ENCODE data around the gene FHOD3. TPM values are rescaled to one million over a fixed set of nuclear protein-coding genes. Genes with fewer than 3 reads are reported as not detected.

Gene FHOD3
- total and polyA plus RNA-seq, 2 of the 8 experiments (the other 6 are each of a cell fraction or from before 2014, with no cell fraction given), result 9.7 to 10.5 TPM

DNA sequence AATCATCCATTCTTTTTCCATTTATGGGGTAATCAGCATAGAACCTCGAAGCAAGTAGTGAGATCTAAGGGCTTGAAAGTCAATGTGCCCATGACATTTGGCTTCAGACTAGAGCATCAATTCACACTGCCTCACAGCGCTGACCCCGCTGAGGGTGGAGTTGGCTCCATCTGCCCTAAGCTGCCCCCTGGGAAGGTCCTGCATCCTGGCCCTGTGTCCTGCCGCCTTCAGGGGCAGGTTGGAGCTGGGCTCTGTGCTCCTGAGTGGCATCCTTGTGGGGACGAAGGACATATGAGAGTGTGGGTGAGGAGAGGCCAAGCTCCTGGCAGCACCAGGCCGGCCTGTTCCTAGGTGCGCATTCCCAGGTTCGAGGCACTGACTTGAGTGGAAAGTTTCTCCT, 249.4 kb downstream of the FHOD3 start:
- Histone ChIP-seq H3K4me2 (ENCODE audit: insufficient read depth in 1 of 2, low read depth in 2 of 2, low read length in 2 of 2) (no peak overlapping the region), H3K79me1 (ENCODE audit: low read depth, low read length) (no peaks in the 10 kb centered on the region), H3K27me3 (replicated peaks in 1 of 4; ENCODE audit: control insufficient read depth in 3 of 4, extremely low read depth in 1 of 4, insufficient read depth in 3 of 4, low read length in 3 of 4) (no peaks in the 10 kb centered on the region), H2BK20ac (ENCODE audit: low read length) (no peak overlapping the region), H2BK12ac (ENCODE audit: low read depth, low read length) (no peak overlapping the region), H2BK5ac (ENCODE audit: low read depth, low read length) (no peak overlapping the region), H3K14ac (ENCODE audit: insufficient read length) (no peak overlapping the region), H3K23ac (ENCODE audit: insufficient read length) (no peak overlapping the region), H4K5ac (ENCODE audit: insufficient read length, low read depth, low read length) (no peak overlapping the region), H3K23me2 (ENCODE audit: low read depth, low read length) (no peaks in the 10 kb centered on the region), H3K36me3 (ENCODE audit: control insufficient read depth in 2 of 4, insufficient read depth in 4 of 4, low read length in 3 of 4) (no peaks in the 10 kb centered on the region), H3K4ac (replicated peaks; ENCODE audit: insufficient read length, low read depth, low read length) (no peak overlapping the region), H3K18ac (ENCODE audit: extremely low read depth, low read length) (no peak overlapping the region), H4K20me1 (replicated peaks in 1 of 2; ENCODE audit: control insufficient read depth in 1 of 2, insufficient read depth in 2 of 2, low read length in 2 of 2) (no peaks in the 10 kb centered on the region), H4K91ac (replicated peaks; ENCODE audit: insufficient read length, low read length) (no peak overlapping the region), H2BK15ac (ENCODE audit: low read length) (no peak overlapping the region), H3K4me1 (replicated peaks in 1 of 4; ENCODE audit: control insufficient read depth in 3 of 4, insufficient read depth in 4 of 4, low read length in 3 of 4) (0 out of 7 replicates have a peak, but pooled peaks cover 0 to 1% (median 0%) of the 10 kb centered on the region in 4 experiments), H2AFZ (ENCODE audit: low read length) (no peak overlapping the region), H3K27ac (ENCODE audit: low read depth, low read length) (no peak overlapping the region), H3K79me2 (ENCODE audit: control insufficient read depth in 1 of 2, insufficient read depth in 2 of 2, low read length in 2 of 2) (no peaks in the 10 kb centered on the region), H2AK5ac (ENCODE audit: low read depth, low read length) (no peak overlapping the region), H3K56ac (replicated peaks; ENCODE audit: insufficient read length, low read depth, low read length) (no peak overlapping the region), H2BK120ac (replicated peaks; ENCODE audit: low read depth, low read length) (no peak overlapping the region), H3K9me3 (ENCODE audit: insufficient read depth in 2 of 2, low read depth in 1 of 2, low read length in 1 of 2) (no peaks in the 10 kb centered on the region), H3K9ac (replicated peaks in 1 of 4; ENCODE audit: extremely low read depth in 1 of 4, low read depth in 3 of 4, low read length in 3 of 4) (no peak overlapping the region), H4K8ac (ENCODE audit: extremely low read depth, insufficient read depth, low read length) (no peak overlapping the region), H3K4me3 (ENCODE audit: extremely low read depth in 1 of 4, insufficient read depth in 2 of 4, low read depth in 3 of 4, low read length in 4 of 4) (no peak overlapping the region)
- ChIA-PET CTCF (ENCODE audit: partially characterized antibody) (interaction anchor here (1.2 to 1.3 kb wide), 2 partner anchors 11 to 25 kb away, joined by 3 read pairs; no protein-coding TSS in a partner anchor), POLR2A (ENCODE audit: partially characterized antibody) (no interaction called here)
- 94% methylated on average over 8 of the region's 8 CpGs; no CpG with 5 or more reads in 1 of the 2 experiments for WGBS, 2 experiments (ENCODE audit: extremely low coverage in 1 of 2, insufficient coverage in 1 of 2, insufficient read length in 1 of 2, insufficient replicate concordance in 2 of 2, low coverage in 1 of 2, low lambda C conversion rate in 2 of 2, missing lambda C conversion rate in 1 of 2)
- no peak for DNase-seq (ENCODE audit: low read depth in 1 of 2, low spot score in 2 of 2)
- TF ChIP-seq, protein P1, sequence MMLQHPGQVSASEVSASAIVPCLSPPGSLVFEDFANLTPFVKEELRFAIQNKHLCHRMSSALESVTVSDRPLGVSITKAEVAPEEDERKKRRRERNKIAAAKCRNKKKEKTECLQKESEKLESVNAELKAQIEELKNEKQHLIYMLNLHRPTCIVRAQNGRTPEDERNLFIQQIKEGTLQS (IDR thresholded peaks at IDR 0.05; ENCODE audit: insufficient read depth, low read depth, low read length), result no peak
- TF ChIP-seq TBP (IDR thresholded peaks at IDR 0.05; ENCODE audit: low read depth, low read length), result no peak
- FAIRE-seq, result no peak
